A549 (cell line): ENCODE measurements around the gene GSS.

Experiments used
- ATOH8 ChIP-seq: fragments of 250-450 bp; sonication (Bioruptor Pico); IDR thresholded peaks from 2 replicates; pipeline ENCODE4 v1.5.0; 2020; ENCODE audit warnings: low read depth, mild to moderate bottlenecking, moderate library complexity
- EP300 ChIP-seq, 2 experiments: fragments of >200 bp; sonication (Bioruptor Twin); formaldehyde crosslinking; IDR thresholded peaks; 2 replicates in 1 of 2; 3 replicates in 1 of 2; pipeline ENCODE4 v1.6.1; 2016 to 2017
- HDAC2 ChIP-seq: fragments of 200-600 bp; sonication (generic); IDR thresholded peaks from 2 replicates; pipeline ENCODE4 v1.6.1; 2016
- HMGXB4 ChIP-seq: fragments of 250-450 bp; sonication (Bioruptor Pico); IDR thresholded peaks from 2 replicates; pipeline ENCODE4 v1.5.0; 2021; ENCODE audit warnings: mild to moderate bottlenecking, moderate library complexity, borderline replicate concordance
- HOXA7 ChIP-seq: fragments of 250-450 bp; sonication (Bioruptor Pico); IDR thresholded peaks from 2 replicates; pipeline ENCODE4 v1.5.0; 2020; ENCODE audit warnings: mild to moderate bottlenecking, moderate library complexity
- JUN ChIP-seq, 2 experiments: fragments of >200 bp; sonication (Bioruptor Twin); formaldehyde crosslinking; IDR thresholded peaks; 2 replicates in 1 of 2; 3 replicates in 1 of 2; pipeline ENCODE4 v1.6.1; 2016 to 2017
- NFE2L2 ChIP-seq: fragments of 150-350 bp; conservative IDR thresholded peaks from 2 replicates; pipeline ENCODE4 v1.6.1; 2014; ENCODE audit warnings: low read length
- PHF8 ChIP-seq: fragments of 200-600 bp; sonication (generic); IDR thresholded peaks from 2 replicates; pipeline ENCODE4 v1.6.1; 2016; ENCODE audit warnings: low read depth, mild to moderate bottlenecking, antibody characterized with exemption, moderate library complexity, borderline replicate concordance
- POLR2A ChIP-seq: IDR thresholded peaks from 2 replicates; pipeline ENCODE4 v1.6.1; 2012; ENCODE audit warnings: mild to moderate bottlenecking, low read length
- POLR2AphosphoS2 ChIP-seq: conservative IDR thresholded peaks from 2 replicates; pipeline ENCODE4 v1.6.1; 2012; ENCODE audit warnings: low read length, improper control_type of control experiment, inconsistent platforms
- RAD21 ChIP-seq, 2 experiments: fragments of >200 bp in 1 of 2; sonication (Bioruptor Twin) in 1 of 2; formaldehyde crosslinking in 1 of 2; IDR thresholded peaks in 1 of 2; conservative IDR thresholded peaks in 1 of 2; 2 replicates in 1 of 2; 3 replicates in 1 of 2; pipeline ENCODE4 v1.6.1; 2012 to 2018; ENCODE audit warnings: inconsistent platforms in 1 of 2
- RNF2 ChIP-seq: fragments of 200-600 bp; sonication (generic); IDR thresholded peaks from 2 replicates; pipeline ENCODE4 v1.6.1; 2016; ENCODE audit warnings: low read depth, mild to moderate bottlenecking, antibody characterized with exemption, moderate library complexity, borderline replicate concordance
- TF ChIP-seq, protein P1 (sequence below): fragments of >200 bp; sonication (Bioruptor Twin); formaldehyde crosslinking; IDR thresholded peaks from 3 replicates; pipeline ENCODE4 v1.5.1; 2016
- TF ChIP-seq, protein P2 (sequence below): fragments of 450-650 bp; IDR thresholded peaks from 2 replicates; pipeline ENCODE4 v1.6.1; 2014; ENCODE audit warnings: antibody characterized with exemption

DNA sequence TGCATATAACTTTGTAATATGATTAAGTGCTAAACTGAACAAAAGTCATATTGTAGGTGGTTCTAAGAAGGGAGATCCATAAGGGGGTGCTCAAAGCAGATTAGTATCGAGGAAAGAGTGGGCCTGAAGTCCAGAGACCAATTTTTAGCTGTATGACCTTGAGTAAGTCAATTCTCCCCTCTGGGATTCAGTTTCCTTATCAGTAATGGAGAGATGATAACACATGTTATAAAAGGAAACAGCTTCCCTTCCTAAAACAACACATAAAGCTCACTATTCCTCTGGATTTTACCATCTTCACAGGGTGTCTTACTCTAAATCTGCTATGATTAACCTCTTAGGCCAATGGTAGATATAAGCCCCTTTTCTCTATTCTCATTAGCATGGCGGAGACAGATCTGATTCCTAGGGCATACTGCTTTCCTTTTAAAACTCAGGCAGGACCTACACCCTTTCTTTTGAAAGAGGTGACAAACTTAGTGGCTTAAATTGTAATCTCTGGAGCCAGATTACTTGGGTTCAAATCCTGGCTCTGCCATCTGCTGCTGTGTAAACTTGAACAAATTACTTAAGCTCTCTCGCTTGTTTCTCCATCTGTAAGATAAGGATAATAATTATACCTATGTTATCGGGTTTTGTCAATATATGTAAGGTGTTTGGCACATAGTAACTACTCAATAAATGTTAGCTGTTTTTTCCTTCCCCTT lies 39.7 kb downstream of the GSS start:
- TF ChIP-seq, protein P1, sequence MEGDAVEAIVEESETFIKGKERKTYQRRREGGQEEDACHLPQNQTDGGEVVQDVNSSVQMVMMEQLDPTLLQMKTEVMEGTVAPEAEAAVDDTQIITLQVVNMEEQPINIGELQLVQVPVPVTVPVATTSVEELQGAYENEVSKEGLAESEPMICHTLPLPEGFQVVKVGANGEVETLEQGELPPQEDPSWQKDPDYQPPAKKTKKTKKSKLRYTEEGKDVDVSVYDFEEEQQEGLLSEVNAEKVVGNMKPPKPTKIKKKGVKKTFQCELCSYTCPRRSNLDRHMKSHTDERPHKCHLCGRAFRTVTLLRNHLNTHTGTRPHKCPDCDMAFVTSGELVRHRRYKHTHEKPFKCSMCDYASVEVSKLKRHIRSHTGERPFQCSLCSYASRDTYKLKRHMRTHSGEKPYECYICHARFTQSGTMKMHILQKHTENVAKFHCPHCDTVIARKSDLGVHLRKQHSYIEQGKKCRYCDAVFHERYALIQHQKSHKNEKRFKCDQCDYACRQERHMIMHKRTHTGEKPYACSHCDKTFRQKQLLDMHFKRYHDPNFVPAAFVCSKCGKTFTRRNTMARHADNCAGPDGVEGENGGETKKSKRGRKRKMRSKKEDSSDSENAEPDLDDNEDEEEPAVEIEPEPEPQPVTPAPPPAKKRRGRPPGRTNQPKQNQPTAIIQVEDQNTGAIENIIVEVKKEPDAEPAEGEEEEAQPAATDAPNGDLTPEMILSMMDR = no peak
- TF ChIP-seq JUN (IDR thresholded peaks at IDR 0.05) (no peak), HDAC2 (no peak), POLR2A (no peak), POLR2AphosphoS2 (no peak), PHF8 (no peak), HOXA7 (CRISPR knock-in tag) (no peak), ATOH8 (CRISPR knock-in tag) (no peak), HMGXB4 (no peak), NFE2L2 (no peak), EP300 (IDR thresholded peaks at IDR 0.05) (no peak), RNF2 (no peak), RAD21 (conservative IDR thresholded peaks at IDR 0.05 in 1 of 2, IDR thresholded peaks at IDR 0.05 in 1 of 2) (no peak)
- TF ChIP-seq, protein P2, sequence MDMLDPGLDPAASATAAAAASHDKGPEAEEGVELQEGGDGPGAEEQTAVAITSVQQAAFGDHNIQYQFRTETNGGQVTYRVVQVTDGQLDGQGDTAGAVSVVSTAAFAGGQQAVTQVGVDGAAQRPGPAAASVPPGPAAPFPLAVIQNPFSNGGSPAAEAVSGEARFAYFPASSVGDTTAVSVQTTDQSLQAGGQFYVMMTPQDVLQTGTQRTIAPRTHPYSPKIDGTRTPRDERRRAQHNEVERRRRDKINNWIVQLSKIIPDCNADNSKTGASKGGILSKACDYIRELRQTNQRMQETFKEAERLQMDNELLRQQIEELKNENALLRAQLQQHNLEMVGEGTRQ = no peak
